HepG2 (cell line): Measurements from ENCODE around the gene VAV2. TPM values are rescaled to one million over a fixed set of nuclear protein-coding genes. Genes with fewer than 3 reads are reported as not detected.

Experiments
- ATAC-seq: fragments of 200-7000 bp; cut with Tn5 transposase; 3 replicates; pipeline ENCODE4 v1.9.1; 2020; ENCODE audit warnings: mild to moderate bottlenecking, moderate library complexity
- BruUV-seq: library from RNA; stranded (reverse); fragments of 400-500 nt; replicated peaks from 2 replicates; lab custom pipeline; 2021; lab: Mats Ljungman, UMichigan
- CTCF ChIA-PET: fragments of 300-600 bp; formaldehyde crosslinking; extraction: SDS; loops from one replicate; lab custom pipeline; 2021; ENCODE audit warnings: low total read pairs, inconsistent platforms, low intra/inter-chr PET ratio; lab: Yijun Ruan, JAX
- POLR2A ChIA-PET: fragments of 350-600 bp; sonication (Branson Sonifier 250); formaldehyde crosslinking; loops from one replicate; lab custom pipeline; 2020; ENCODE audit warnings: antibody characterized with exemption, inconsistent platforms; lab: Yijun Ruan, JAX
- DNase-seq: peaks from one replicate; pipeline ENCODE4 v3.0.0-alpha.2; 2015; ENCODE audit warnings: low spot score
- FAIRE-seq: peaks from 3 replicates; lab custom pipeline; 2011; peaks lifted over from hg19 to GRCh38; lab: Jason Lieb, UNC
- H2AFZ ChIP-seq: one replicate; pipeline ENCODE4 v1.6.1; 2011; ENCODE audit warnings: low read length, inconsistent platforms
- H3K27ac ChIP-seq: fragments of 300-600 bp; 3 replicates; pipeline ENCODE4 v1.8.0; 2011; ENCODE audit warnings: mixed run types, mild to moderate bottlenecking, mixed read lengths, low read length, inconsistent platforms; ENCODE audit not compliant: insufficient read depth; ENCODE audit errors: extremely low read length
- H3K27me3 ChIP-seq, 2 experiments: fragments of 200-600 bp in 1 of 2; 2 replicates in 1 of 2; 3 replicates in 1 of 2; pipeline versions ENCODE4 v1.6.0 to v1.8.0; 2011; ENCODE audit warnings: low read length in 2 of 2, mild to moderate bottlenecking in 2 of 2, moderate library complexity in 2 of 2, inconsistent platforms in 1 of 2; ENCODE audit not compliant: insufficient read depth in 2 of 2, control insufficient read depth in 1 of 2
- H3K36me3 ChIP-seq, 2 experiments: fragments of 200-600 bp in 1 of 2; replicated peaks in 1 of 2; 2 replicates in 1 of 2; 3 replicates in 1 of 2; pipeline versions ENCODE4 v1.5.1 to v1.8.0; 2011; ENCODE audit warnings: low read length in 2 of 2, inconsistent platforms in 1 of 2; ENCODE audit not compliant: insufficient read depth in 2 of 2, control insufficient read depth in 1 of 2
- H3K4me1 ChIP-seq: 2 replicates; pipeline ENCODE4 v1.5.1; 2012; ENCODE audit warnings: low read length, inconsistent platforms; ENCODE audit not compliant: insufficient read depth
- H3K4me2 ChIP-seq: 2 replicates; pipeline ENCODE4 v1.6.0; 2011; ENCODE audit warnings: low read depth, low read length, inconsistent platforms
- H3K4me3 ChIP-seq, 3 experiments: fragments of 200-600 bp in 1 of 3; sonication (generic), shearing (Covaris generic) in 1 of 3; replicated peaks in 1 of 3; 2 replicates each; pipeline ENCODE4 v1.5.1; 2011 to 2016; ENCODE audit warnings: low read length in 3 of 3, inconsistent platforms in 2 of 3, low read depth in 2 of 3, mild to moderate bottlenecking in 2 of 3, control low read depth in 1 of 3, mixed read lengths in 1 of 3; ENCODE audit not compliant: insufficient read depth in 1 of 3
- H3K79me2 ChIP-seq: one replicate; pipeline ENCODE4 v1.6.1; 2011; ENCODE audit warnings: low read length, inconsistent platforms; ENCODE audit not compliant: insufficient read depth
- H3K9ac ChIP-seq: 2 replicates; pipeline ENCODE4 v1.6.0; 2011; ENCODE audit warnings: mild to moderate bottlenecking, low read depth, low read length, inconsistent platforms; ENCODE audit not compliant: insufficient read depth
- H3K9me3 ChIP-seq: 2 replicates; pipeline ENCODE4 v1.5.1; 2012; ENCODE audit warnings: mild to moderate bottlenecking, low read length
- H4K20me1 ChIP-seq: 2 replicates; pipeline ENCODE4 v1.6.0; 2011; ENCODE audit warnings: inconsistent platforms, mild to moderate bottlenecking, low read length, moderate library complexity; ENCODE audit not compliant: insufficient read depth
- AGO2 ChIP-seq: fragments of 200-400 bp; formaldehyde crosslinking; optimal IDR thresholded peaks from 2 replicates; pipeline ENCODE3; 2017; ENCODE audit warnings: mild to moderate bottlenecking, low read depth, low read length, moderate library complexity
- CBX2 ChIP-seq, 2 experiments: fragments of 200-600 bp in 1 of 2; sonication (generic); formaldehyde crosslinking in 1 of 2; IDR thresholded peaks; 2 replicates each; pipeline versions ENCODE4 v1.7.0 to v1.8.1; 2018 to 2022; ENCODE audit warnings: low read depth in 2 of 2, low read length in 1 of 2, mild to moderate bottlenecking in 1 of 2, missing genetic modification reagents in 1 of 2
- FOXK1 ChIP-seq: sonication (generic); formaldehyde crosslinking; IDR thresholded peaks from 2 replicates; pipeline ENCODE4 v1.4.0; 2020; ENCODE audit warnings: low read depth, missing genetic modification reagents, borderline replicate concordance
- NFE2L1 ChIP-seq: sonication (generic); formaldehyde crosslinking; IDR thresholded peaks from 2 replicates; pipeline ENCODE4 v1.4.0; 2020; ENCODE audit warnings: missing genetic modification reagents, mild to moderate bottlenecking, borderline replicate concordance
- TMF1 ChIP-seq: sonication (generic); formaldehyde crosslinking; IDR thresholded peaks from 2 replicates; pipeline ENCODE4 v1.8.1; 2022; ENCODE audit warnings: low read depth, missing genetic modification reagents
- ZNF510 ChIP-seq: sonication (generic); formaldehyde crosslinking; IDR thresholded peaks from 2 replicates; pipeline ENCODE4 v1.4.0; 2020; ENCODE audit warnings: low read depth, mild to moderate bottlenecking, missing genetic modification reagents
- ZNF780A ChIP-seq: sonication (generic); formaldehyde crosslinking; IDR thresholded peaks from 2 replicates; pipeline ENCODE4 v1.8.0; 2022; ENCODE audit warnings: mild to moderate bottlenecking, missing genetic modification reagents, moderate library complexity
- WGBS: methylation state at CpG from one replicate; pipeline ENCODE4 v1.1.6; 2017; ENCODE audit warnings: low lambda C conversion rate; 5-methylcytosine and 5-hydroxymethylcytosine counted together
- in situ Hi-C: cut with HindIII; loops from 2 replicates; pipeline ENCODE4 v1.10.0; 2017; ENCODE audit warnings: low pct_unique_long_range_greater_than_20kb; ENCODE audit not compliant: extremely low pct_ligation_motif_present
- intact Hi-C: fragments of 100-400 bp; cut with micrococcal nuclease; formaldehyde crosslinking; loops from one replicate; pipeline ENCODE4 v1.10.0; 2022; ENCODE audit not compliant: unreplicated experiment
- polyA plus RNA-seq, 8 experiments: library from polyadenylated mRNA; depleted of rRNA in 3 of 8; stranded (reverse) in 7 of 8; unstranded in 1 of 8; fragments of >200 nt; fragmentation: Illumina TruSeq in 4 of 8; extraction: Trizol in 4 of 8; gene quantifications; 2 replicates each; pipeline versions ENCODE4 v1.2.1 to v1.2.3, GENCODE V29; 2011 to 2016; ENCODE audit warnings: low read depth in 4 of 8, missing spikeins in 1 of 8, mixed read lengths in 1 of 8; ENCODE audit not compliant: insufficient read depth in 1 of 8
- total RNA-seq, 5 experiments: library from RNA; depleted of rRNA; stranded (reverse); fragments of >200 nt; fragmentation: Illumina TruSeq; extraction: Trizol; gene quantifications; 2 replicates each; pipeline ENCODE4 v1.2.3, GENCODE V29; 2016; ENCODE audit warnings: low read depth in 1 of 5
- TF ChIP-seq, protein P1 (sequence below): sonication (generic); formaldehyde crosslinking; IDR thresholded peaks from 2 replicates; pipeline ENCODE4 v1.5.0; 2020; ENCODE audit warnings: mild to moderate bottlenecking, missing genetic modification reagents
- TF ChIP-seq, protein P2 (sequence below): sonication (generic); formaldehyde crosslinking; IDR thresholded peaks from 2 replicates; pipeline ENCODE4 v1.5.0; 2020; ENCODE audit warnings: missing genetic modification reagents, mild to moderate bottlenecking, borderline replicate concordance

The VAV2 gene
- total and polyA plus RNA-seq, 2 of the 13 experiments (the other 11 are each of a cell fraction or from before 2014, with no cell fraction given) = 22.5 to 22.9 TPM

GRCh38 chr9:133779516-133780403, 212.4 kb downstream of the VAV2 start:
- Histone ChIP-seq H3K4me2 (no peak overlapping the region), H3K9me3 (no peaks in the 10 kb centered on the region), H3K4me1 (no peaks in the 10 kb centered on the region), H3K36me3 (peaks cover 34 to 66% of the 10 kb centered on the region in 2 experiments; a peak in 4 of 5 replicates), H3K27me3 (no peaks in the 10 kb centered on the region), H3K9ac (no peak overlapping the region), H3K4me3 (no peak overlapping the region), H3K79me2 (no peaks in the 10 kb centered on the region), H4K20me1 (no peaks in the 10 kb centered on the region; the same call in 1 of the 2 replicates), H3K27ac (no peak overlapping the region), H2AFZ (no peak overlapping the region)
- DNase-seq = no peak
- no peak for FAIRE-seq
- no peak for ATAC-seq
- TF ChIP-seq, protein P1, sequence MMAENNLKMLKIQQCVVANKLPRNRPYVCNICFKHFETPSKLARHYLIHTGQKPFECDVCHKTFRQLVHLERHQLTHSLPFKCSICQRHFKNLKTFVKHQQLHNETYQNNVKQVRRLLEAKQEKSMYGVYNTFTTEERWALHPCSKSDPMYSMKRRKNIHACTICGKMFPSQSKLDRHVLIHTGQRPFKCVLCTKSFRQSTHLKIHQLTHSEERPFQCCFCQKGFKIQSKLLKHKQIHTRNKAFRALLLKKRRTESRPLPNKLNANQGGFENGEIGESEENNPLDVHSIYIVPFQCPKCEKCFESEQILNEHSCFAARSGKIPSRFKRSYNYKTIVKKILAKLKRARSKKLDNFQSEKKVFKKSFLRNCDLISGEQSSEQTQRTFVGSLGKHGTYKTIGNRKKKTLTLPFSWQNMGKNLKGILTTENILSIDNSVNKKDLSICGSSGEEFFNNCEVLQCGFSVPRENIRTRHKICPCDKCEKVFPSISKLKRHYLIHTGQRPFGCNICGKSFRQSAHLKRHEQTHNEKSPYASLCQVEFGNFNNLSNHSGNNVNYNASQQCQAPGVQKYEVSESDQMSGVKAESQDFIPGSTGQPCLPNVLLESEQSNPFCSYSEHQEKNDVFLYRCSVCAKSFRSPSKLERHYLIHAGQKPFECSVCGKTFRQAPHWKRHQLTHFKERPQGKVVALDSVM = no peak
- no peak for TF ChIP-seq NFE2L1
- no TSS peak for BruUV-seq
- intact Hi-C loops (no loop called here), in situ Hi-C loops (no loop called here)
- 93% methylated on average over 10 of the region's 19 CpGs for WGBS
- POLR2A ChIA-PET = no interaction called here
- CTCF ChIA-PET = no interaction called here

DNA sequence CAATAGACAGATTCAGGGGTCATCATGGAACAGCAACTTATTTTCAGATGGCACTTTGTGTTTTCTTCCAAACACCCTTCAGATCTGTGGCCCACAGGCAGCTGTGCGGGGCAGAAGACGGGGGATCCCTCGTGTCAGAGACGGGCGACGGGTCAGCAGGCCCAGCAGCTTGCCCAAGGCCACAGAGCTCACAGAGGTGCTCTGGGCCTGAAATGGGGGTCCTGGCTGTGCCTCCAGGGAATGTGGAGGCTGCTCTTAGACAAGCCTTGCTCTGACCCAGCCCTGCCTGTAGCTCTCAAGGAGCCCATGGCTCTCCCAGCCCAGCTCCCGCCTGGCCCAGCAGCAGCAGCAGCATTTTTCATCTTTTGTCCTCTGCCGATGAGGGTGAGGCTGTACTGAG, 213.0 kb downstream of the VAV2 start:
- H3K36me3 ChIP-seq = peaks cover 38 to 66% of the 10 kb centered on the region in 2 experiments; a peak in 4 of 5 replicates
- TF ChIP-seq AGO2 (peak; percentile 4), FOXK1 (CRISPR knock-in tag) (no peak), TMF1 (CRISPR knock-in tag) (0 out of 2 replicates have a peak, but pooled peaks have one; percentile 21), CBX2 (IDR thresholded peaks at IDR 0.05; ENCODE audit: low read depth, low read length) (no peak), CBX2 (CRISPR knock-in tag; IDR thresholded peaks at IDR 0.05; ENCODE audit: low read depth) (no peak), ZNF780A (CRISPR knock-in tag) (no peak), ZNF510 (CRISPR knock-in tag) (no peak)
- TF ChIP-seq, protein P2, sequence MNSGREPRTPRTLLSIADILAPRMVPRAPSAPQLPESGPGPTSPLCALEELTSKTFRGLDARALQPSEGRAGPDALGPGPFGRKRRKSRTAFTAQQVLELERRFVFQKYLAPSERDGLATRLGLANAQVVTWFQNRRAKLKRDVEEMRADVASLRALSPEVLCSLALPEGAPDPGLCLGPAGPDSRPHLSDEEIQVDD = no peak
- TF ChIP-seq, all 625 proteins: peak for 2
- no peaks in the 10 kb centered on the region for H3K27me3 ChIP-seq
- ChIA-PET CTCF (no interaction called here), POLR2A (no interaction called here)
- intact Hi-C loops (no loop called here), in situ Hi-C loops (no loop called here)
- H3K9me3 ChIP-seq = 0 out of 2 replicates have a peak, but pooled peaks cover 5% of the 10 kb centered on the region
- H3K79me2 ChIP-seq = no peaks in the 10 kb centered on the region
- FAIRE-seq = no peak
- H3K27ac ChIP-seq = no peak overlapping the region
- no TSS peak for BruUV-seq
- no peaks in the 10 kb centered on the region for H3K4me1 ChIP-seq
- no peak for ATAC-seq
- 100% methylated on average over 7 of the region's 8 CpGs for WGBS
- no peak overlapping the region for H3K4me2 ChIP-seq
- H4K20me1 ChIP-seq = no peaks in the 10 kb centered on the region; the same call in 1 of the 2 replicates
- H3K9ac ChIP-seq = no peak overlapping the region
- no peak for DNase-seq
- no peak overlapping the region for H3K4me3 ChIP-seq
- no peak overlapping the region for H2AFZ ChIP-seq
